Activated naive CD8-positive, alpha-beta T cell treated with anti-CD3 and anti-CD28 coated beads for 36 hours (primary cell): ENCODE results near the gene HPX. TPM values are rescaled to one million over a fixed set of nuclear protein-coding genes. Genes with fewer than 3 reads are reported as not detected.

ENCODE experiments used
- DNase-seq: peaks from one replicate; pipeline ENCODE4 v3.0.0; 2021
- H3K27ac Mint-ChIP-seq: one replicate; pipeline ENCODE4 v1.8.0; 2022; ENCODE audit warnings: mild to moderate bottlenecking, moderate library complexity, mixed read lengths
- H3K27me3 Mint-ChIP-seq: one replicate; pipeline ENCODE4 v1.8.0; 2022; ENCODE audit warnings: mild to moderate bottlenecking, mixed read lengths
- H3K36me3 Mint-ChIP-seq: one replicate; pipeline ENCODE4 v1.8.0; 2021; ENCODE audit warnings: mild to moderate bottlenecking, mixed read lengths
- H3K4me1 Mint-ChIP-seq: one replicate; pipeline ENCODE4 v1.8.0; 2021; ENCODE audit warnings: mixed read lengths
- H3K4me3 Mint-ChIP-seq: one replicate; pipeline ENCODE4 v1.8.0; 2022; ENCODE audit warnings: mild to moderate bottlenecking, moderate library complexity, mixed read lengths
- H3K9me3 Mint-ChIP-seq: one replicate; pipeline ENCODE4 v1.8.0; 2022; ENCODE audit warnings: mixed read lengths
- total RNA-seq, 2 experiments: library from RNA; stranded (reverse); gene quantifications; one replicate each; pipeline ENCODE4 v1.2.3, GENCODE V29; 2021

The HPX gene, protein sequence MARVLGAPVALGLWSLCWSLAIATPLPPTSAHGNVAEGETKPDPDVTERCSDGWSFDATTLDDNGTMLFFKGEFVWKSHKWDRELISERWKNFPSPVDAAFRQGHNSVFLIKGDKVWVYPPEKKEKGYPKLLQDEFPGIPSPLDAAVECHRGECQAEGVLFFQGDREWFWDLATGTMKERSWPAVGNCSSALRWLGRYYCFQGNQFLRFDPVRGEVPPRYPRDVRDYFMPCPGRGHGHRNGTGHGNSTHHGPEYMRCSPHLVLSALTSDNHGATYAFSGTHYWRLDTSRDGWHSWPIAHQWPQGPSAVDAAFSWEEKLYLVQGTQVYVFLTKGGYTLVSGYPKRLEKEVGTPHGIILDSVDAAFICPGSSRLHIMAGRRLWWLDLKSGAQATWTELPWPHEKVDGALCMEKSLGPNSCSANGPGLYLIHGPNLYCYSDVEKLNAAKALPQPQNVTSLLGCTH
- total RNA-seq, result not detected

DNA sequence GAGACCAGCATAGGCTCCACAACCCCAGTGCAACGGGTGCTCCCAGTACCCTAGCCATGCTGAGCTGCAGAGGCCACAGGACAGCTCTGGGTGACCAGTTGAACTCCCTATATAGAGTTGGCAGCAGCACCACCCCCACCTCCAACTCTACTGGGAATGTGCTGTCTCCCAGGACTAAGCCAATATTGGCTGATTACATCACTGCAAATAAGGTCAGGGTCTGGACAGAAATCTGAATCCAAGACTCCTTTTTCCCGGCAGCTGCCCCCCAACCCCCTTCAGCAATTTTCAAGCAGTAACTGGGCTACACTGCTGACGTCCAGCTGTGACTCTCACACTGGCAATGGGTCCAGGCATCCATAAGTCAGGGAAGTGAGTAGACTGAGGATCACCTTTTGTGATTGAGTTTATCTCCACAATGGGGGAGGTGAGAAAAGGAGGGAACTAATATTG is at the start of gene HPX:
Gene HPX (minus strand): TSS at position 82 of the 453 bp plus-strand sequence. CDS start 24 bp downstream, at position 58.
- no peak for DNase-seq
- Mint-ChIP-seq H3K4me3 (no peak within 1 kb of the TSS), H3K4me1 (no peaks in the 10 kb centered on the region), H3K27me3 (no peaks in the 10 kb centered on the region), H3K27ac (no peak within 1 kb of the TSS), H3K36me3 (no peaks in the 10 kb centered on the region), H3K9me3 (no peaks in the 10 kb centered on the region)

DNA sequence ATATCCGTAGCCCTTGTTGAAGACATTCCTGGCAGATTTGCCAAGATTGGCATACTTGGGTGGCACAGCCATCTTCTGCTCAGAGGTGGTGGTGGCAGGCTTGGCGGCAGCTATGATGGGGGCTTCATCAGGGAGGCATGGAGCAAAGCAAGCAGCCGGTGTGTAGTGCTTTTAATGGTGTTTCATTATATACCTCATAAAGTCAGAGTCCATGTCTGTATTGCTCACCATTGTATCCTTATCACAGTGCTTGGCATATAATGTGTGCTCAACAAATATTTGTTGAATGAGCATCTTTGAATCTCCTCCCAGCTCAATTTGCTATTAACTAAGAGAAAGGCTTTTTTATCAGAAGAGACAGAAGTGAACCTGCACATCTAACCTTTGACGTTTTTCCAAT is 48.5 kb upstream of the HPX start:
- DNase-seq, result no peak
- peaks cover 7% of the 10 kb centered on the region for H3K4me1 Mint-ChIP-seq
- no peaks in the 10 kb centered on the region for H3K9me3 Mint-ChIP-seq
- no peak overlapping the region for H3K4me3 Mint-ChIP-seq
- H3K36me3 Mint-ChIP-seq, result peaks cover 9% of the 10 kb centered on the region
- H3K27me3 Mint-ChIP-seq, result no peaks in the 10 kb centered on the region
- no peak overlapping the region for H3K27ac Mint-ChIP-seq

DNA sequence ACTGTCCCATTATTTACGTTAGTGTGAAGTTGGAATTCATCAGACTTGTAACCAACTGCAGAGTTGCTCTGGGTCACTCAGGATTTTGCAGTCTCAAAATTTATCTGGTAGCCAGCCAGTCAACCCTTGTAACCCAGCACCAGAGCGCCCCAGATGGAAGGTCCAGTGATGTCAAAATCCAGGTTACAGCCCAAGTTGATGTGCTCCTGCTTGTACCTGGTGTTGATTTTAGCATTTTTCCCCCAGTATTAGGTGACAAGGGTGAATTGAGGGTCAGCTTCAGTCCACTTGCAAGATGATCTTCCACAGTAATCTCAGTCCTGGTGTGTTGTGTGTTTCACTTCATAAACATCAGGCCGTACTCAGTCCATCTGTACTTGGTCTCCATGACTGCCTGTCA is 48.0 kb upstream of the HPX start:
- Mint-ChIP-seq H3K27me3 (no peaks in the 10 kb centered on the region), H3K4me3 (no peak overlapping the region), H3K4me1 (peaks cover 7% of the 10 kb centered on the region), H3K36me3 (peaks cover 9% of the 10 kb centered on the region), H3K27ac (no peak overlapping the region), H3K9me3 (no peaks in the 10 kb centered on the region)
- no peak for DNase-seq

DNA sequence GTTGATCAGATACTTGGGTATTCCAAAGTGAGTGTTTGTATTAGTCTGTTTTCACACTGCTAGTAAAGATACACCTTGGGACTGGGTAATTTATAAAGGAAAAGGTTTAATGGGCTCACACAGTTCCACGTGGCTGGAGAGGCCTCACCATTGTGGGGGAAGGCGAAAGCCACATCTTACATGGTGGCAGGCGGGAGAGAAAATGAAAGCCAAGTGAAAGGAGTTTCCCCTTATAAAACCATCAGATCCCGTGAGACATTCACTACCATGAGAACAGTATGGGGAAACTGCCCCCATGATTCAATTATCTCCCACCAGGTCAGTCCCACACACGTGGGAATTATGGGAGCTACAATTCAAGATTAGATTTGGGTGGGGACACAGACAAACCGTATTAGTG is 47.6 kb upstream of the HPX start:
- H3K4me3 Mint-ChIP-seq, result no peak overlapping the region
- no peaks in the 10 kb centered on the region for H3K27me3 Mint-ChIP-seq
- peak overlapping the region; percentile 52 for H3K27ac Mint-ChIP-seq
- H3K9me3 Mint-ChIP-seq, result no peaks in the 10 kb centered on the region
- H3K36me3 Mint-ChIP-seq, result peaks cover 12% of the 10 kb centered on the region
- H3K4me1 Mint-ChIP-seq, result peaks cover 7% of the 10 kb centered on the region
- no peak for DNase-seq

DNA sequence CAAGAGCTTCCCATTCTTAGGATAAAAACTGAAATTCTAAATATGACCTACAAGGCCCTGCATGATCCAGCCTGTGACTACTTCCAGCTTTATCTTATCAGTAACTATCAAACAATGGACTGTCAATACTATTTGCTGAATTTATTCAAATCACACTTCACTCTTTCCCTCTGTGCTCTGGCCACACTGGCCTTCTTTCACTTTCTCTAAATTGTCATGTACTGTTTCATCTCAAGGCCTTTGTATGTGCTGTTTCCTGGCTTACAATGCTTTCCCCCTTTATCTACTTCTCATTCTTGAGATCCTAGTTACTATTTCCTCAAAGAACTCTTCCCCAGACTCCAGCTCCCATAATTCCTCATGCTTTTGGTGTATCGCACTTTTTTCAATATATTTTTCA is 46.2 kb upstream of the HPX start:
- Mint-ChIP-seq H3K27me3 (no peaks in the 10 kb centered on the region), H3K9me3 (no peaks in the 10 kb centered on the region), H3K4me1 (peaks cover 17% of the 10 kb centered on the region), H3K27ac (no peak overlapping the region), H3K4me3 (no peak overlapping the region), H3K36me3 (peaks cover 26% of the 10 kb centered on the region)
- DNase-seq, result no peak

DNA sequence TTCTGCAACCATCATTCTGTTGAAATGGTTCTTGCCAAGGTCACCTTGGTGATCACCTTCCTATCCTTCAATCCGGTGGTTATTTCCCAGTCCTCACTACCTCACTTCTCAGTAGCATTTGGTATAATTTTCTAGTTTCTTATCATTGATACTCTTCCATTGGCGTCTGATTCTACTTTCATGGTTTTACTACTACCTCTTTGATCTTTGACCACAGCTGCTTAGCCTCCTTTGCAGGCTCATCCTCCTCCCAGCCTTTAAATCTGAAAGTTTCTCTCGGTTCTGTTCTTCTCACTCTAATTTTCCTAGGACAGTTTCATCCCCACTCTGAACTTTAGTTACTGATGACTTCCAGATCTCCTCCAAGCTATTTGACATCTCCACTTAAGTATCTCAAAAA is 45.5 kb upstream of the HPX start:
- Mint-ChIP-seq H3K27me3 (no peaks in the 10 kb centered on the region), H3K27ac (no peak overlapping the region), H3K9me3 (no peaks in the 10 kb centered on the region), H3K36me3 (peaks cover 29% of the 10 kb centered on the region), H3K4me1 (peaks cover 17% of the 10 kb centered on the region), H3K4me3 (no peak overlapping the region)
- no peak for DNase-seq

DNA sequence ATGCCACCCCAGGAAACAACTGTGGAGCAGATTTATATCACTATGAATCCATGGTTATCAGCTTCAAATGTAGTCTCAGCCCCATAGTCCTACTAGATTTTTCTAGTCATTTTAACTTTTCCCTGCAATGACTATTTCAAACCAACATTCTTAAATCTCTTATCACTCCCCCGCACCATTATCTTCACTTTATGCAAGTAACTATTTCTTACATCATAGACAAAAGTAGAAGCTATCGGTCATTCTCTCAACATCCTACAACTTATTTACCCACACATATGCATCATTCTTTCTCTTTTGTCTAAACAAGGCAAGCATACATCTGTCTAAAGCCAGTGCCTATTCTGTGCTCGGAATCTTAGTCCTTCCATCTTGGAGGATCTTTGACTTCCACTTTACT is 44.9 kb upstream of the HPX start:
- Mint-ChIP-seq H3K36me3 (peaks cover 34% of the 10 kb centered on the region), H3K4me1 (peaks cover 17% of the 10 kb centered on the region), H3K4me3 (no peak overlapping the region), H3K27me3 (no peaks in the 10 kb centered on the region), H3K27ac (no peak overlapping the region), H3K9me3 (no peaks in the 10 kb centered on the region)
- no peak for DNase-seq

DNA sequence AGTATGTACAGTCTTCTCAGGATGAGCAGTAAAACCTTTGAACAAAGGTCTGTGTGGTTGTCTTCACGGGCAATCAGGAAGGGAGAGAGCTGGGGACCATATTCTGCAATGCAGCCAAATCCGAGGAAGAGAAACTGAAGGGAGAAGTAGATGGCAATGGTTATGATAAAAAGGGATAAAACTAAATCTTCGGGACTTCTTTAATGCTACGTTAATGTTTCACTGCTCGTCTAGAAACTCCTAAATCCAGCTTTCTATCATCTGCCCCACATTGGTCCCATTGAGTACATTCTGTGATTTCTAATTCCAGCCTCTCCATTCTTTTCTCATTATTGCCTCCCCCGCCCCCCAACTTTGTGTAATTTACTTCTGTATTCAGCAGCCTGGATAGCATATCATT is 42.2 kb upstream of the HPX start:
- Mint-ChIP-seq H3K36me3 (peaks cover 27% of the 10 kb centered on the region), H3K4me1 (peaks cover 25% of the 10 kb centered on the region), H3K9me3 (no peaks in the 10 kb centered on the region), H3K27ac (peak overlapping the region; percentile 94), H3K4me3 (peak overlapping the region; percentile 92), H3K27me3 (no peaks in the 10 kb centered on the region)
- DNase-seq, result no peak

DNA sequence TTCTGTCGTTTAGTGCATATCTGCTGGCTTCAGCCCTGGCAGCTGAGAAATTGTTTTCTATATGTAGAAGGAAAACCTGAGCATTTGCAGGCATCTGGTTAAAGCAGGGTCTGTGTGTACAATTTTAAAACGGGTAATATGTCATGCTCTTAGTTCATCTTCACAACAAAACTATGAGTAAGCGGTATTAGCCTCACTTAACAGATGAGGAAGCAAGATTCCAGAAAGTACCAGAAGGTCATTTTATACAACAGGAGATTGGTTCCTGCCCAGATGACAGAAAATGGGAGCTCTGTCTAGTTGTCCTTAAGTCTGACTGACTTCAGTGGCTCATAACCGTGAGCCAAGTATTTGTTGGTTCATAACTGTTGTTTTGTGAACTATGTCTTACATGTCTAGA is 41.7 kb upstream of the HPX start:
- Mint-ChIP-seq H3K27me3 (no peaks in the 10 kb centered on the region), H3K27ac (peak overlapping the region; percentile 94), H3K36me3 (peaks cover 30% of the 10 kb centered on the region), H3K4me1 (peaks cover 25% of the 10 kb centered on the region), H3K9me3 (no peaks in the 10 kb centered on the region), H3K4me3 (peak overlapping the region; percentile 92)
- no peak for DNase-seq

DNA sequence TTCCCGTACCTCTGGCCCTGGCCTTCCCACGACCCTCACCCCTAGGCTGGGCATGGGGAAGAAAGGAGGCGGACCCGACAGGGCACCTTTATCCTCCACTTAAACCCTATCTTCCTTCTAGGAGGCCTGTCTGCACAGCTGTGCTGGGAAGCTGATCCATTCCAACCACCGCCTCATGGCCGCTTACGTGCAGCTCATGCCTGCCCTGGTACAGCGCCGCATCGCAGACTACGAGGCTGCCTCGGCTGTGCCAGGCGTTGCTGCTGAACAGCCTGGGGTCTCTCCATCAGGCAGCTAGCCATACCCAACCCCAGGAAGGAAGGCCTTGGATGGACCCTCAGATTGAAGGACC is 41.1 kb upstream of the HPX start:
- H3K4me1 Mint-ChIP-seq, result peaks cover 25% of the 10 kb centered on the region
- peak overlapping the region; percentile 92 for H3K4me3 Mint-ChIP-seq
- H3K27me3 Mint-ChIP-seq, result no peaks in the 10 kb centered on the region
- no peak for DNase-seq
- H3K36me3 Mint-ChIP-seq, result peaks cover 30% of the 10 kb centered on the region
- peak overlapping the region; percentile 94 for H3K27ac Mint-ChIP-seq
- H3K9me3 Mint-ChIP-seq, result no peaks in the 10 kb centered on the region

DNA sequence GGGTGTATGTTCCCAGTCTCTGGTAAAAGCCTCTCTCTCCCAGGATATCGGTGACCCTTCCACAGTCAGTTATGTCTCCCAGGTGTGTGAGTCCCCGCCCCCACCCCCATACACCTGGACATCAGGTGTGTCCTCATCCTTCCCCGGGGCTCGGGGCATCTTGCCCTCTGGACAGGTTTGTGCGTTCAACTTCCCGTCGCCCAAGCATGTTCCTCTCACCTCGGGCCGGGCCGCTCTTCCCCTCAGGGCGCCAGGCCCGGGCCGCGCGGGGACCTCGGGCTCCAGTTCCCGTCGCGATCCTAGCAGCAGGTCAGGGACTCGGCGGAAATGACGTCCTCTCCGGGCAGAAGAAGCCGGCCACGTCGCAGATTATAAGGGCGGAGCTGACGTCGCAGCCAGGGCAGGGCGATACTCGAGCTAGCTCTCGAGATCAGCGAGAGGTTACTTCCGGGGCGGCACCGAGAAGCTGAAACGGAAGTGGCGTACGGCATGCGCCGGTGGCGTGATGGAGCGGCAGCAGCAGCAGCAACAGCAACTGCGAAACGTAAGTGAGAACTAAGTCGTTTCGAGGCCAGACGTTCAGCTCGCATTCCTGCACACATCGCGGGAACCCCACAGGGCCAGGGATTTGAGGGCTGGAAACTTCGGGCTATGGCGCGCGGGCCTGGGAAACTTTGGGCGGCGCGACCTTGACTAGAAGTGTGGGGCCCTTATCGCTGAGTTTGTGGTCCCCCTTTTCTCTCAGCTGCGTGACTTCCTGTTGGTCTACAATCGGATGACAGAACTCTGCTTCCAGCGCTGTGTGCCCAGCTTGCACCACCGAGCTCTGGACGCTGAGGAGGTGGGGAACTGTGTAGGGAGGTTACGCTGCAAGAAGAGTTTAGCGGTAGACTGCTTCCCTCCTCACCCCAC is 40.5 kb upstream of the HPX start, which contains the start of the genes ARFIP2 and TIMM10B:
Gene ARFIP2 (minus strand): TSS at position 320 of the 912 bp plus-strand sequence. CDS start 910 bp downstream, outside the sequence.
Gene TIMM10B (plus strand): TSS at position 490 of the 912 bp plus-strand sequence. CDS start 16 bp downstream, at position 506.
- Mint-ChIP-seq H3K27me3 (no peaks in the 10 kb centered on the region), H3K36me3 (peaks cover 30% of the 10 kb centered on the region), H3K4me1 (peaks cover 25% of the 10 kb centered on the region), H3K4me3 (peak within 1 kb of the TSS; percentile 92), H3K27ac (peak within 1 kb of the TSS; percentile 94), H3K9me3 (no peaks in the 10 kb centered on the region)
- DNase-seq, result peak; percentile 96

DNA sequence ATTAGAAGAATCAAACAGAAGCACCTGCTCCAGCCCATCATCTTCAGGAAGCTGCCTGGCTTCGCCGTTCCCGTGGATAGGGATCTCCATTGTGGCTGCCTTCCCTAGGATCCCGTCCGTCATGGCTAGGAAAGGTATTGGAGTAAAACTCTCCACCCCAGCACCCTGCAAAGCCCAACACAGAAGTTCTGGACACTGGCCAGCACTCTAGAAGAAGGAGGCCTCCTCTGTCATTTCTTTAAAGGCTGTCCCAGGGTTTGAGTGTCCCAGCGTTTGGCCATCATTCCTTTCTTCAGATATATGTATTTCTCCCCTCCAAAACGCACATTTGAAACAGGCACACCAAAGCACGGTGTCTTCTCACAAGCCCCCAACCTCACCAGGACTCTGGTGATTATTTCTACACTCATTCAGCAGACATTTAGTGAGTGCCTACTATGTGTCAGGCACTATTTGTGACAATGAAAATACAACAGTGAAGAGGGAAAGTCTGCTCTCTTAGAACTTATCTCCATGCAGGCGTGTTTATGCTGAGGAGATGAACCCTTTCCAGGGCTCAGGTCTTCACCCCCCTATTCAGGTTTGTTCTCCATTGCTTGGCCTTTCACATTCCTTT is 39.6 kb upstream of the HPX start:
- H3K4me3 Mint-ChIP-seq, result peak overlapping the region; percentile 92
- peak overlapping the region; percentile 94 for H3K27ac Mint-ChIP-seq
- H3K36me3 Mint-ChIP-seq, result peaks cover 30% of the 10 kb centered on the region
- no peak for DNase-seq
- H3K27me3 Mint-ChIP-seq, result no peaks in the 10 kb centered on the region
- peaks cover 25% of the 10 kb centered on the region for H3K4me1 Mint-ChIP-seq
- no peaks in the 10 kb centered on the region for H3K9me3 Mint-ChIP-seq

DNA sequence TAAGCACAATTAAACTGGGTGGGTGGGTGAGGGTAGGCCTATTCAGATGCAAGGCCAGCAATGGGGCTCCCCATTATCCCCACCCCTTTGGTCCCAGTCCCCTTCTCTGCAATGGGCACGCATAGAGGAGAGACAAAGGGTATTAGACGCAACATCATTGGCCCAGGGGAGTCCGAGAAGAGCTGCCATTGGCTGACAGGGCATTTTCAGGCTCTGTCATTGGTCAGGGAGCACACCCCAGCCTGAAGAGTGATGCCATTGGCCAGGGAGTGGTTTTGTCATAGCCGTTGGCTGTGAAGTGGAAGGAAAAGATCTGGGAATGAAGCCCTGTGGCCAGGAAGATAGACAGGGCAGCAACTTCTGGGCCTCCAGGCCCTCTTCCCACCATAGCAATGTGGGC is 35.8 kb upstream of the HPX start:
- Mint-ChIP-seq H3K4me1 (peaks cover 26% of the 10 kb centered on the region), H3K4me3 (no peak overlapping the region), H3K27ac (no peak overlapping the region), H3K27me3 (no peaks in the 10 kb centered on the region), H3K36me3 (peaks cover 10% of the 10 kb centered on the region), H3K9me3 (no peaks in the 10 kb centered on the region)
- DNase-seq, result no peak

DNA sequence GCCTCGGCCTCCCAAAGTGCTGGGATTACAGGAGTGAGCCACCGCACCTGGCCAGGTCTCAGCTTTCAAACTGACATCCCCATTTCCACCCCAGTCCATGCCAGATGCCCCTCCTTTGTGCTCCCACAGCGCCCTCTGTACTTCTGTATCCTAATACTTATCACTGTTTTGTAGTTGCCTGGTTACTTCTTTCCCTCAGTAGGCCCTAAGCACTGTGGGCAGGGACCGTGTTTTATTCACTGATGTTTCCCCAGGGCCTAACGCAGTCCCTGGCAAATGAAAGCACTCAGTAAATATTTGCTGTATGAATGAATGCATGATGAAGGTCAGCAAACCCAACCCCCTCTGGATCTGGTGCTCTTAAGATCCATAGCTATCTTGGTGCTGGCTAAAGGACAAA is 35.1 kb upstream of the HPX start:
- H3K4me3 Mint-ChIP-seq, result no peak overlapping the region
- no peak overlapping the region for H3K27ac Mint-ChIP-seq
- no peaks in the 10 kb centered on the region for H3K27me3 Mint-ChIP-seq
- no peak for DNase-seq
- H3K9me3 Mint-ChIP-seq, result no peaks in the 10 kb centered on the region
- peaks cover 26% of the 10 kb centered on the region for H3K4me1 Mint-ChIP-seq
- peaks cover 8% of the 10 kb centered on the region for H3K36me3 Mint-ChIP-seq
